HepG2 (cell line): Measurements from ENCODE around the gene NPW. TPM values are rescaled to one million over a fixed set of nuclear protein-coding genes. Genes with fewer than 3 reads are reported as not detected.
A peak's percentile ranks its signal among the peaks of the same experiment; 100 is the strongest.

Experiments
- AGO2 ChIP-seq: fragments of 200-400 bp; formaldehyde crosslinking; optimal IDR thresholded peaks from 2 replicates; pipeline ENCODE3; 2017; ENCODE audit warnings: mild to moderate bottlenecking, low read depth, low read length, moderate library complexity
- CENPT ChIP-seq: sonication (generic); formaldehyde crosslinking; IDR thresholded peaks from 2 replicates; pipeline ENCODE4 v1.8.0; 2022; ENCODE audit warnings: low read depth, mild to moderate bottlenecking, moderate library complexity, missing genetic modification reagents
- HDAC2 ChIP-seq: sonication (generic); formaldehyde crosslinking; IDR thresholded peaks from 2 replicates; pipeline ENCODE4 v1.4.0; 2020; ENCODE audit warnings: missing genetic modification reagents
- HOXA3 ChIP-seq: sonication (generic); formaldehyde crosslinking; IDR thresholded peaks from 2 replicates; pipeline ENCODE4 v1.5.0; 2020; ENCODE audit warnings: missing genetic modification reagents
- PRDM15 ChIP-seq: sonication (generic); formaldehyde crosslinking; IDR thresholded peaks from 2 replicates; pipeline ENCODE4 v1.4.0; 2020; ENCODE audit warnings: missing genetic modification reagents
- REL ChIP-seq: sonication (generic); formaldehyde crosslinking; conservative IDR thresholded peaks from 2 replicates; pipeline ENCODE4 v1.8.0; 2022; ENCODE audit warnings: mild to moderate bottlenecking, missing genetic modification reagents, moderate library complexity
- SRSF1 ChIP-seq: fragments of 200-400 bp; formaldehyde crosslinking; optimal IDR thresholded peaks from 2 replicates; pipeline ENCODE3; 2017; ENCODE audit warnings: mild to moderate bottlenecking, low read depth, low read length, moderate library complexity
- ZNF605 ChIP-seq: sonication (generic); formaldehyde crosslinking; IDR thresholded peaks from 2 replicates; pipeline ENCODE4 v1.8.0; 2022; ENCODE audit warnings: mild to moderate bottlenecking, missing genetic modification reagents
- ZNF740 ChIP-seq: sonication (generic); formaldehyde crosslinking; IDR thresholded peaks from 2 replicates; pipeline ENCODE4 v1.4.0; 2020; ENCODE audit warnings: missing genetic modification reagents
- polyA plus RNA-seq, 8 experiments: library from polyadenylated mRNA; depleted of rRNA in 3 of 8; stranded (reverse) in 7 of 8; unstranded in 1 of 8; fragments of >200 nt; fragmentation: Illumina TruSeq in 4 of 8; extraction: Trizol in 4 of 8; gene quantifications; 2 replicates each; pipeline versions ENCODE4 v1.2.1 to v1.2.3, GENCODE V29; 2011 to 2016; ENCODE audit warnings: low read depth in 4 of 8, missing spikeins in 1 of 8, mixed read lengths in 1 of 8; ENCODE audit not compliant: insufficient read depth in 1 of 8
- total RNA-seq, 5 experiments: library from RNA; depleted of rRNA; stranded (reverse); fragments of >200 nt; fragmentation: Illumina TruSeq; extraction: Trizol; gene quantifications; 2 replicates each; pipeline ENCODE4 v1.2.3, GENCODE V29; 2016; ENCODE audit warnings: low read depth in 1 of 5
- TF ChIP-seq, protein P1 (sequence below): sonication (generic); formaldehyde crosslinking; IDR thresholded peaks from 2 replicates; pipeline ENCODE4 v1.5.0; 2020; ENCODE audit warnings: mild to moderate bottlenecking, missing genetic modification reagents, borderline replicate concordance
- TF ChIP-seq, protein P2 (sequence below), 2 experiments: fragments of 450-650 bp in 1 of 2; sonication (generic) in 1 of 2; formaldehyde crosslinking in 1 of 2; IDR thresholded peaks; 2 replicates each; pipeline versions ENCODE4 v1.6.1 to v1.8.0; 2016 to 2022; ENCODE audit warnings: antibody characterized with exemption in 1 of 2, mild to moderate bottlenecking in 1 of 2, missing genetic modification reagents in 1 of 2

The NPW gene
- total and polyA plus RNA-seq, 2 of the 13 experiments (the other 11 are each of a cell fraction or from before 2014, with no cell fraction given), result 0.24 to 0.97 TPM

GRCh38 chr16:2027024-2028010 lies 7.7 kb downstream of the NPW start (continued):
- TF ChIP-seq, protein P1, sequence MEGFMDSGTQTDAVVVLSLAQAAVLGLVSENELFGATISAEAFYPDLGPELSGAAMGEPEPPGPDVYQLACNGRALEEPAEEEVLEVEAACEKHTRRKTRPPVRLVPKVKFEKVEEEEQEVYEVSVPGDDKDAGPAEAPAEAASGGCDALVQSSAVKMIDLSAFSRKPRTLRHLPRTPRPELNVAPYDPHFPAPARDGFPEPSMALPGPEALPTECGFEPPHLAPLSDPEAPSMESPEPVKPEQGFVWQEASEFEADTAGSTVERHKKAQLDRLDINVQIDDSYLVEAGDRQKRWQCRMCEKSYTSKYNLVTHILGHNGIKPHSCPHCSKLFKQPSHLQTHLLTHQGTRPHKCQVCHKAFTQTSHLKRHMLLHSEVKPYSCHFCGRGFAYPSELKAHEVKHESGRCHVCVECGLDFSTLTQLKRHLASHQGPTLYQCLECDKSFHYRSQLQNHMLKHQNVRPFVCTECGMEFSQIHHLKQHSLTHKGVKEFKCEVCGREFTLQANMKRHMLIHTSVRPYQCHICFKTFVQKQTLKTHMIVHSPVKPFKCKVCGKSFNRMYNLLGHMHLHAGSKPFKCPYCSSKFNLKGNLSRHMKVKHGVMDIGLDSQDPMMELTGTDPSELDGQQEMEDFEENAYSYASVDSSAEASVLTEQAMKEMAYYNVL, result 0 out of 2 replicates have a peak, but pooled peaks have one; percentile 15
- TF ChIP-seq HDAC2 (CRISPR knock-in tag) (peak; percentile 51; the same call in 1 of the 2 replicates), REL (no peak), HOXA3 (CRISPR knock-in tag) (peak; percentile 44; the same call in 1 of the 2 replicates), AGO2 (peak; percentile 19), PRDM15 (0 out of 2 replicates have a peak, but pooled peaks have one; percentile 23), ZNF605 (CRISPR knock-in tag) (peak; percentile 62; the same call in 1 of the 2 replicates), CENPT (CRISPR knock-in tag) (peak; percentile 69; the same call in 1 of the 2 replicates), ZNF740 (CRISPR knock-in tag) (peak; percentile 86), SRSF1 (no peak)
- TF ChIP-seq, protein P2, sequence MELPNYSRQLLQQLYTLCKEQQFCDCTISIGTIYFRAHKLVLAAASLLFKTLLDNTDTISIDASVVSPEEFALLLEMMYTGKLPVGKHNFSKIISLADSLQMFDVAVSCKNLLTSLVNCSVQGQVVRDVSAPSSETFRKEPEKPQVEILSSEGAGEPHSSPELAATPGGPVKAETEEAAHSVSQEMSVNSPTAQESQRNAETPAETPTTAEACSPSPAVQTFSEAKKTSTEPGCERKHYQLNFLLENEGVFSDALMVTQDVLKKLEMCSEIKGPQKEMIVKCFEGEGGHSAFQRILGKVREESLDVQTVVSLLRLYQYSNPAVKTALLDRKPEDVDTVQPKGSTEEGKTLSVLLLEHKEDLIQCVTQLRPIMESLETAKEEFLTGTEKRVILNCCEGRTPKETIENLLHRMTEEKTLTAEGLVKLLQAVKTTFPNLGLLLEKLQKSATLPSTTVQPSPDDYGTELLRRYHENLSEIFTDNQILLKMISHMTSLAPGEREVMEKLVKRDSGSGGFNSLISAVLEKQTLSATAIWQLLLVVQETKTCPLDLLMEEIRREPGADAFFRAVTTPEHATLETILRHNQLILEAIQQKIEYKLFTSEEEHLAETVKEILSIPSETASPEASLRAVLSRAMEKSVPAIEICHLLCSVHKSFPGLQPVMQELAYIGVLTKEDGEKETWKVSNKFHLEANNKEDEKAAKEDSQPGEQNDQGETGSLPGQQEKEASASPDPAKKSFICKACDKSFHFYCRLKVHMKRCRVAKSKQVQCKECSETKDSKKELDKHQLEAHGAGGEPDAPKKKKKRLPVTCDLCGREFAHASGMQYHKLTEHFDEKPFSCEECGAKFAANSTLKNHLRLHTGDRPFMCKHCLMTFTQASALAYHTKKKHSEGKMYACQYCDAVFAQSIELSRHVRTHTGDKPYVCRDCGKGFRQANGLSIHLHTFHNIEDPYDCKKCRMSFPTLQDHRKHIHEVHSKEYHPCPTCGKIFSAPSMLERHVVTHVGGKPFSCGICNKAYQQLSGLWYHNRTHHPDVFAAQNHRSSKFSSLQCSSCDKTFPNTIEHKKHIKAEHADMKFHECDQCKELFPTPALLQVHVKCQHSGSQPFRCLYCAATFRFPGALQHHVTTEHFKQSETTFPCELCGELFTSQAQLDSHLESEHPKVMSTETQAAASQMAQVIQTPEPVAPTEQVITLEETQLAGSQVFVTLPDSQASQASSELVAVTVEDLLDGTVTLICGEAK (IDR thresholded peaks at IDR 0.05), result no peak
- TF ChIP-seq, protein P2 (CRISPR knock-in tag; IDR thresholded peaks at IDR 0.05), result 0 out of 2 replicates have a peak, but pooled peaks have one; percentile 36
